ENCODE results near the gene MIS12.

Gene MIS12

DNA sequence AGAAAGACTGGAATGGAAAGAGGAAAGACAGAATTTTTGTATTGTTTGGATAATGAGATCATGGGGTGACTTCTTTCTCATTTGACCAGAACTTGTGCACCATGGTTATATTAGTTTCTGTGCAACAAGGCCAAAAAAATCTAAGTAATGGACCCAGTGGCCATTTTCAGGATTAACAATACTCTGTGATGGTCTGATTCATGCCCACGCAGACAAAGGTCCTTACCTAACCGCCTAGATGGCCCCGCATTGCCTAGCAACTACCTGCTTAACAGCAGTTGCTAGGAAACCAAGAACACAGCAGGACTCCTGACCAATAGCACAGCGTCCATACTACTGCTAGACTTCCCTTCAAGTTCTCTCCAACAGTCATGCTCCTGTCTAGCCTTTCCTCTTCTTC lies 22.4 kb downstream of the MIS12 start:
- peak; percentile 35 to 87 for DNase-seq (ENCODE audit: low read depth in 2 of 2)
- TF ChIP-seq, protein P1, sequence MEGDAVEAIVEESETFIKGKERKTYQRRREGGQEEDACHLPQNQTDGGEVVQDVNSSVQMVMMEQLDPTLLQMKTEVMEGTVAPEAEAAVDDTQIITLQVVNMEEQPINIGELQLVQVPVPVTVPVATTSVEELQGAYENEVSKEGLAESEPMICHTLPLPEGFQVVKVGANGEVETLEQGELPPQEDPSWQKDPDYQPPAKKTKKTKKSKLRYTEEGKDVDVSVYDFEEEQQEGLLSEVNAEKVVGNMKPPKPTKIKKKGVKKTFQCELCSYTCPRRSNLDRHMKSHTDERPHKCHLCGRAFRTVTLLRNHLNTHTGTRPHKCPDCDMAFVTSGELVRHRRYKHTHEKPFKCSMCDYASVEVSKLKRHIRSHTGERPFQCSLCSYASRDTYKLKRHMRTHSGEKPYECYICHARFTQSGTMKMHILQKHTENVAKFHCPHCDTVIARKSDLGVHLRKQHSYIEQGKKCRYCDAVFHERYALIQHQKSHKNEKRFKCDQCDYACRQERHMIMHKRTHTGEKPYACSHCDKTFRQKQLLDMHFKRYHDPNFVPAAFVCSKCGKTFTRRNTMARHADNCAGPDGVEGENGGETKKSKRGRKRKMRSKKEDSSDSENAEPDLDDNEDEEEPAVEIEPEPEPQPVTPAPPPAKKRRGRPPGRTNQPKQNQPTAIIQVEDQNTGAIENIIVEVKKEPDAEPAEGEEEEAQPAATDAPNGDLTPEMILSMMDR (IDR thresholded peaks at IDR 0.05; ENCODE audit: low read depth, low read length) = no peak
- no peak overlapping the region for H3K4me3 ChIP-seq (replicated peaks in 1 of 2; ENCODE audit: low read depth in 2 of 2, low read length in 2 of 2)

- peak; percentile 20 to 85 for DNase-seq (ENCODE audit: low read depth in 2 of 2)
- no peak overlapping the region for H3K4me3 ChIP-seq (replicated peaks in 1 of 2; ENCODE audit: low read depth in 2 of 2, low read length in 2 of 2)
- TF ChIP-seq, protein P1 (IDR thresholded peaks at IDR 0.05; ENCODE audit: low read depth, low read length) = no peak
These were observed 23.1 kb downstream of the MIS12 start for GRCh38 chr17:5509482-5509881.

DNA sequence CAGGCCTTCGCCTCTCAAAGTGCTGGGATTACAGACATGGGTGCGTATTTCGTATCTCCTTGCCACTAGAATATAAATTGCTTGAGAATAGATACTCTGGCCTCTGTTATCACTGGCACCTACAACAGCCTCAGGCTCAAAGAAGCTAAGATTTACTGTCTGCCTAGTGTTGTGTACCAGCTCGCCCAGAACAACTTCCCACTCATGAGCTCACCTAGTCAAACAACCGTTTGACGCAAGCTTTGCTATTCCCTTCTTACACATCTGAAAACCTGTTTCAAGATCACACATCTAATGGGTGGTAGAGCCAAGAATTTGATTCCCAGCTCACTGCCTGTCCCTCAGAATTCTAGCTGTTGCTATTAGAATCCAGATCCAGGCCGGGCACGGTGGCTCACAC lies 24.4 kb downstream of the MIS12 start:
- H3K4me3 ChIP-seq (replicated peaks in 1 of 2; ENCODE audit: low read depth in 2 of 2, low read length in 2 of 2) = no peak overlapping the region
- no peak for DNase-seq (ENCODE audit: low read depth in 2 of 2)
- TF ChIP-seq, protein P1 (IDR thresholded peaks at IDR 0.05; ENCODE audit: low read depth, low read length) = no peak

GRCh38 chr17:5511401-5512225 lies 25.2 kb downstream of the MIS12 start:
- TF ChIP-seq, protein P1 (IDR thresholded peaks at IDR 0.05; ENCODE audit: low read depth, low read length) = no peak
- DNase-seq (ENCODE audit: low read depth in 2 of 2) = peak in 1 of 2 donors; percentile 22
- H3K4me3 ChIP-seq (replicated peaks in 1 of 2; ENCODE audit: low read depth in 2 of 2, low read length in 2 of 2) = no peak overlapping the region

- no peak for DNase-seq (ENCODE audit: low read depth in 2 of 2)
These were observed 27.3 kb downstream of the MIS12 start for GRCh38 chr17:5513628-5514027.

DNA sequence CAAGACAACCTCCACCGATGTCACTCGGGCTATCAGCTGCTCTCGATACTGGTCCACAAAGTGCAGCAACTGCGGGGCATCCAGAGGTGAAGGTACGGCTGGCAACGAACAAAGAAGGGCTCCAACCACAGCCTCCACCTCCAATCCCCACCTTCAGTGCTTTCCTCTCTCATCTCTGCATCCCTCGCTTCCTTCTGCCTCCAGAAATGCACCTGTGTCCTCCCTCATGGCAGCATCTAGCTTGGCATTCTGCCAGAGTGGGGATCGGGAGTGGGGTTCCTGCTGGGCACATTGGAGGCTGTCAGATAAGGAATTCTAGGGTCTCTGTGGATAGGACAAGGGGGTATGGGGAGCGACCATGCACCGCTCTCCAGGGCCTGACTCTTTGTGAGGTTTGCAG lies 28.6 kb downstream of the MIS12 start:
- H3K4me3 ChIP-seq (replicated peaks in 1 of 2; ENCODE audit: low read depth in 2 of 2, low read length in 2 of 2) = no peak overlapping the region
- TF ChIP-seq, protein P1 (IDR thresholded peaks at IDR 0.05; ENCODE audit: low read depth, low read length) = no peak
- DNase-seq (ENCODE audit: low read depth in 2 of 2) = no peak

More at GRCh38 chr17:5513628-5514027, 27.3 kb downstream of the MIS12 start:
- TF ChIP-seq, protein P1 (IDR thresholded peaks at IDR 0.05; ENCODE audit: low read depth, low read length) = no peak
- no peak overlapping the region for H3K4me3 ChIP-seq (replicated peaks in 1 of 2; ENCODE audit: low read depth in 2 of 2, low read length in 2 of 2)
